HG03064 (cell line): Measurements from ENCODE around the gene RALGPS1.

ENCODE experiments used
- ATAC-seq: cut with Tn5 transposase; IDR thresholded peaks from one replicate; pipeline ENCODE4 v1.9.1; 2021; ENCODE audit warnings: low read depth; ENCODE audit not compliant: unreplicated experiment

The RALGPS1 gene

GRCh38 chr9:126952205-126952977 lies 37.8 kb downstream of the RALGPS1 start:
- no peak for ATAC-seq

- ATAC-seq, result no peak
Observed at GRCh38 chr9:126953041-126953809, 38.6 kb downstream of the RALGPS1 start.

- ATAC-seq, result no peak
Observed at GRCh38 chr9:126955811-126956210, 41.2 kb downstream of the RALGPS1 start.

- ATAC-seq, result no peak
Observed at GRCh38 chr9:126956917-126957686, 42.5 kb downstream of the RALGPS1 start.

GRCh38 chr9:126957687-126958053 lies 43.1 kb downstream of the RALGPS1 start:
- no peak for ATAC-seq

- ATAC-seq, result no peak
Observed at GRCh38 chr9:126959336-126959735, 44.8 kb downstream of the RALGPS1 start.

GRCh38 chr9:126959917-126960316 lies 45.3 kb downstream of the RALGPS1 start:
- ATAC-seq, result no peak

GRCh38 chr9:126962336-126962735 lies 47.8 kb downstream of the RALGPS1 start:
- no peak for ATAC-seq

- no peak for ATAC-seq
Observed at GRCh38 chr9:126965077-126965476, 50.5 kb downstream of the RALGPS1 start.

- ATAC-seq, result no peak
Observed at GRCh38 chr9:126965541-126966428, 51.2 kb downstream of the RALGPS1 start.

- ATAC-seq, result no peak
Observed at GRCh38 chr9:126971261-126971660, 56.7 kb downstream of the RALGPS1 start.

- no peak for ATAC-seq
Observed at GRCh38 chr9:126973651-126974529, 59.3 kb downstream of the RALGPS1 start.

GRCh38 chr9:126974594-126974993 lies 60.0 kb downstream of the RALGPS1 start:
- no peak for ATAC-seq

- ATAC-seq, result no peak
Observed at GRCh38 chr9:126975327-126976220, 61.0 kb downstream of the RALGPS1 start.

GRCh38 chr9:126979461-126979860 lies 64.9 kb downstream of the RALGPS1 start:
- no peak for ATAC-seq

GRCh38 chr9:126980231-126980630 lies 65.6 kb downstream of the RALGPS1 start:
- no peak for ATAC-seq

GRCh38 chr9:126981218-126981617 lies 66.6 kb downstream of the RALGPS1 start:
- no peak for ATAC-seq
